Breast epithelium (tissue), 3 donors: ENCODE data around the gene CPLANE2.

Experiments used
- POLR2A ChIP-seq: fragments of 450-650 bp; IDR thresholded peaks from one replicate; pipeline ENCODE4 v1.6.1; 2016; ENCODE audit warnings: antibody characterized with exemption, mild to moderate bottlenecking, moderate library complexity
- POLR2AphosphoS5 ChIP-seq, 3 donors: sonication (generic); formaldehyde crosslinking; IDR thresholded peaks; one replicate each; pipeline ENCODE4 v1.6.1; 2017; ENCODE audit warnings: antibody characterized with exemption in 3 of 3
- TF ChIP-seq, protein P1 (sequence below), 3 donors: fragments of 450-650 bp; IDR thresholded peaks; one replicate each; pipeline ENCODE4 v1.5.1; 2016 to 2017; ENCODE audit warnings: antibody characterized with exemption in 3 of 3, mild to moderate bottlenecking in 3 of 3, moderate library complexity in 3 of 3

GRCh38 chr1:16217061-16217785, 19.8 kb downstream of the CPLANE2 start:
- no peak for TF ChIP-seq POLR2A
- TF ChIP-seq, protein P1, sequence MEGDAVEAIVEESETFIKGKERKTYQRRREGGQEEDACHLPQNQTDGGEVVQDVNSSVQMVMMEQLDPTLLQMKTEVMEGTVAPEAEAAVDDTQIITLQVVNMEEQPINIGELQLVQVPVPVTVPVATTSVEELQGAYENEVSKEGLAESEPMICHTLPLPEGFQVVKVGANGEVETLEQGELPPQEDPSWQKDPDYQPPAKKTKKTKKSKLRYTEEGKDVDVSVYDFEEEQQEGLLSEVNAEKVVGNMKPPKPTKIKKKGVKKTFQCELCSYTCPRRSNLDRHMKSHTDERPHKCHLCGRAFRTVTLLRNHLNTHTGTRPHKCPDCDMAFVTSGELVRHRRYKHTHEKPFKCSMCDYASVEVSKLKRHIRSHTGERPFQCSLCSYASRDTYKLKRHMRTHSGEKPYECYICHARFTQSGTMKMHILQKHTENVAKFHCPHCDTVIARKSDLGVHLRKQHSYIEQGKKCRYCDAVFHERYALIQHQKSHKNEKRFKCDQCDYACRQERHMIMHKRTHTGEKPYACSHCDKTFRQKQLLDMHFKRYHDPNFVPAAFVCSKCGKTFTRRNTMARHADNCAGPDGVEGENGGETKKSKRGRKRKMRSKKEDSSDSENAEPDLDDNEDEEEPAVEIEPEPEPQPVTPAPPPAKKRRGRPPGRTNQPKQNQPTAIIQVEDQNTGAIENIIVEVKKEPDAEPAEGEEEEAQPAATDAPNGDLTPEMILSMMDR (IDR thresholded peaks at IDR 0.05) = no peak
- peak in 2 of 3 donors; percentile 27 to 41 for TF ChIP-seq POLR2AphosphoS5 (IDR thresholded peaks at IDR 0.05)
